Raji (cell line): ENCODE measurements around the gene SDK2.

Experiments
- POLR2A ChIP-seq: IDR thresholded peaks from 2 replicates; pipeline ENCODE4 v1.6.1; 2011; ENCODE audit warnings: low read depth, low read length, control low read depth; ENCODE audit not compliant: insufficient read depth

The SDK2 gene

DNA sequence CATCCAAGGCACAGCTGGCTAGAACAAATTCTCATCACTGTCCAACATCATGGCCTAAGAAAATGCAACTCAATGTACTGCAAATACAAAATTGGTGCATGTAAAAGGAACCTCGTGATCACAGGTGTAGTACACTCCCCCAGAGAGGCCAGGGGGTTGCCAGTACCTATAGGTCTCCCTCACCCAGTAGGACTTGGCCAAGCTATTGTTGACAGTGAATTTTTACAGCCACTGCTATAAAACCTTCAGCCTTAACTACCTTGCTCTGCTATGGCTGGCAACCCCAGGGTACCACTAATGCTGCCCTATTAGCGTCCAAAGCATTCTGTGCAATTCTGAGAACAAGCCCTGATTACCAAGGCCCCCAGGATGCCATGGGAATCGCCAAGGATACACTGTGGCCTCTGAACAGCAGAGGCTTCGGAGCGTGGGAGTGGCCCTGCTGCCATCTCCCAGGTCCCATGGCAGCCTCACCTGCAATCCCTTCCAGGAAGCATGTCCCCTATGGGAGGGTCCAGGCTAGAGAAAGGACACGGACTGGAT lies 67.6 kb downstream of the SDK2 start:
- no peak for TF ChIP-seq POLR2A

DNA sequence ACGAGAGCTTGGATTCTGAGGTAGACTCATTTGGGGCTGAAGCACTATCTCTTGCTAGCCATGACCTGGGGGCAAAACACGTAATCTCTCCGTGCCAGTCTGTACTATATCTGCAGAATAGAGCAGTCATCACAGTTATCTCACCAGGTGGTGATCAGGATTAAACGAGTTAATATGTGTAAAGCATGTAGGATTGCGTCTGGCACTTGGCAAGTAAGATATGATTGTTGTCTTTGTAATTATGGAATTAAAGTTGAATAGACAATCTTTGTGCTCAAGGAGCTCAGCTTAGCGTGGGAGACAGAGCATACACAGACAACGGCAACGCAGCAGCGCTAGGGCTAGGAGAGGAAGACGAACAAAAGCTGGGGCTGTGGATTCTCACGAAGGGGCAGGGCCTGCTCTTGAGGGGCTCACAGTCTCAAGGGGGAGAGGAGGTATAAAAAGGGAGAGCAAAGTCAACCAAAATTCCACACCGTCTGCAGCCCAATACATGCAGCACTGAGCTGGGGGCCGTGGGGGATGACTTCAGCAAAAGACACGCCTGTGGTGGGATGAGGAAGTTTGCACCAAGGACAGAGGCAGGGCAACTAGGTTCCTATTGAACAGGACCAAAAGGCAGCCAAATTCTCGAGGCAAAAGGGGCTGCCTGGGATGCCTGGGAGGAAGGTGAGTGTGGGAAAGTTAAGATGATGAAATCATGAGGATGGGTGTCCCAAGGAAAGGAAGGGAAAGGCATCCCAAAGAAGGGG lies 68.6 kb downstream of the SDK2 start:
- TF ChIP-seq POLR2A, result no peak

DNA sequence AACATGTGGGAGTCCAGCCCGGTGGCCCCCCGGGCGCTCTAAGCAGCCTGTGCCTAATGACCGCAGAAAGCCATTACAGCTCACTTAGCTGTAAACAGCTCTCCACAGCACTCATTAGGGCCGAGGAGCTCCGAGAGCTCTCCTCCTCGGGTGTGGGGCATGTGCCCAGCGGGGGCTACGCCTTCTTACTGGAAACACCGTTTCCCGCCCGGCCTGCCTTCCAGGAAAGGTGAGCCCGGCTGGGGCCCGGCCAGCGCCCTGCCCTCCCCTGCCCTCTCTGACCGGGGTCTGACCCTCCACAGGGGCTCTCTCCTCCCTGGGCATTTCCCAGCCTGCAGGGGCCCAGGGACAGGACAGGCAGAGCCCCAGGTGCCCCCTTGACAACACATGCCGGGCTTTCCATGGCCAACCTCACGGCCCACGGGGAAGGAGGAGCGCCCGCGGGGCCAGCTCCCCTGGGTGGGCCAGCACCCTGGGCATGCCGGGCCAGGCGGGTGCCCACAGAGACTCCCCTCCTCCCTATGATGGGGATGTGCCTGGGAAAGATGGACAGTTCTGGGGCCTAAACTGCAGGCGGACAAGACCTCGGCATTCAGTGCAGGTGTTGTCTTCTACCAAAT lies 72.6 kb downstream of the SDK2 start:
- no peak for TF ChIP-seq POLR2A

DNA sequence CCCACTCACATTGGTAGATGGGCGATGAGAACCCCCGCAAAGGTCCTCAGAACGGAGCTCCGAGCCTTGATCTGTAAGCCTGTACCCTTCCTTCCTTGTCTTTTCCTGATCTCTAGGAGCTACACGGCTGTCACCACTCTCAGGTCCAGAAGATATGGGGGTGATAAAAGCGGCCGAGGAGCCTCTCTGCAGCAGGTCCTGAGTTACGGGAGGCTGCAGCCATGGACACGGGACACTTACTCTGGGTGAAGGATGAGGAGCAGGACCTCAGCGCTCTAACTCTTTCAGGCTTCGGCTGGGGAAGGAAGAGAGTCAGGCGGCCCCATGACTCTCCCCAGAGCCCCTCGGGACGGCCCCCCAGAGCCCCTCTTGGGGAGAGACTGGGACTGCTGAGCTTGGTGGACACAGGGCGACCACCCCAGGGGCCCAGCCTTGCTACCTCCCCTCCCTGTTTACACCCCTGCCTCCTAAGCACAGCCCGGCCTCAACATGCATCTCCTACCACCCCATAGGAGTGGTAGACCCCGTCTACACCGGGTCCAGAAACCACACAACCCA lies 74.4 kb downstream of the SDK2 start:
- TF ChIP-seq POLR2A, result no peak

DNA sequence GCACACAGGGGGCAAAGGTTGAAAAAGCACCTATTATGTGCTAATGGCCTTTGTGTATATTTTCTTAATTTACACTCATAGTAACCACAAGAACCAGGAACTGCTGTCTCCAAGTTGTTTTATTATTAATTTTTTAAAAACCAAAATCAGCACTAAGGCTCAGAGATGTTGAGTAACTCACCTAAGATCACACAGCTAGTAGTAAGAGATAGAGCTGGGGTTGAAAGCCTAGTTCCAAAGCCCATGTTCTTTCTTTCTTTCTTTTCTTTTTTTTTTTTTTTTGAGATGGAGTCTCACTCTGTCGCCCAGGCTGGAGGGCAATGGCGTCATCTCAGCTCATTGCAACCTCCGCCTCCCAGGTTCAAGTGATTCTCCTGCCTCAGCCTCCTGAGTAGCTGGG lies 75.3 kb downstream of the SDK2 start:
- TF ChIP-seq POLR2A, result no peak

DNA sequence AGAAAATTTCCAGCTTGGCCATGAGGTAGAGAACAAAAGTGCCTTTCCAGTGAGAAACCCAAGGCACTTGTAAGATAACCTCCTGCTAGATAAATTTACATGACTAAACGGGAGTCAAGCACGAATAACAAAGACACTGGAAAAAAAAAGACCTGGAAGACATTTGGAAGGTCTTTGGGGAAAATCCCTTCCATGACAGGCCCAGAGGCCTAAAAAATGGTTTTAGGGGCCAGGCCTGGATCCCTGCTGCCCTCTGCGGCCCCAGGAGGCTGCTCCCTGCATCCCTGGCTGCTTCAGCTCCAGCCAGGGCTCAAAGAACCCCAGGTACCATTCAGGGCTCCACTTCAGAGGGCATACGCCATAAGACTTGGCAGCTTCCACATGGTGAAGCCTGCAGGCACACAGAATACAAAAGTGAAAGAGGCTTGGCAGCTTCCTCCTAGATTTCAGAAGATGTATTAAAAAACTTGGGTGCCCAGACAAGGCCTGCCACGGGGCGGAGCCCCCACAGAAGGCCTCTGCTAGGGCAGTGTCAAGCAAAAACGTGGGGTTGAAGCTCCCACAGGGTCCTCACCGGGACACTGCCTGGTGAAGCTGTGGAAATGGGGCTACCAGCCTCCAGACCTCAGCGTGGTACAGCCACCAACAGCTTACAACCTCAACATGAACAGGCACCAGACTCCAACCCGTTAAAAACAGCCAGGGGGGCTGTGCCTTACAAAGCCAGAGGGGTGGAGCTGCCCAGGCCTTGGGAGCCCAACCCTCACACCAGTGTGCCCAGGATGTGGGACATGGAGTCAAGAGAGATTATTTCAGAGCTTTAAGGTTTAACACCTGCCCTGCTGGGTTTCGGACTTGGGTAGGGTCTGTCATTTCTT lies 77.1 kb downstream of the SDK2 start:
- no peak for TF ChIP-seq POLR2A

DNA sequence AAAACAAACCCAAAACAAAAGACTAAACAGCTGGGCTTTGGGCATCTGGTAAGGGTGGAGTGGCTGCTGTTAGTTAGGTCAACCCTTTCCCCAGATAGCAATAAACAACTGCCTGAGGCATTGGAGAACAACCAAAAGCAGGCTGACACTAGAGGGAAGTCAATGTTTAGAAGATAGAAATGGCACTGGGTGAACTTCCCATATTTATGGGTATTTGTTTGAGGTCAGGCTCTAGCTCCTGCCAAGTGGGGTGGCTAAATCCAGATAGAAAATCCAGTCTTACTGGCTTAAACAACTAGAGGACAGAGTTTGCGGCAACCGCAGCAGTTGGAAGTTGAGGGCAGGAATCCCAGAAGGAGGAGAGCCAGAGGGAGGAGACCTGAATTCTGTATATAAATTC lies 79.4 kb downstream of the SDK2 start:
- no peak for TF ChIP-seq POLR2A

DNA sequence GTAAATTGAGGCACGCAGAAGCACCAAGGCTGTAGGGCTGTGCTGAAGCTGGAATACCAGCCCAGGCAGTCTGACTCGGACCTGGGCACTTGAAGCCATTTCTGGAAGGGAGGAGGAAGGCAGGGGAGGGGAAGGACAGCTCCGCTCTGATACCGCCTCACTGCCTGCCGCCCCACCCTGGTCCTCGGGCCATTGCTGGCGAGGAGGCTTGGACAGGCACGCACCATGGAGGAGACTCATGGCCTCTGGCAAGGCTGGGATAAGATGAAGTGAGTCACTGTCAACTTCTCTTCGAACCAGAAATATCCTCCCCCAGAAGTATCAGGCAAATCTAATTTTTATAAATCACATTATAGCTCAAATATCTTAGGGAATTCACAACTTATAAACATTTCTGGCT lies 81.3 kb downstream of the SDK2 start:
- no peak for TF ChIP-seq POLR2A

DNA sequence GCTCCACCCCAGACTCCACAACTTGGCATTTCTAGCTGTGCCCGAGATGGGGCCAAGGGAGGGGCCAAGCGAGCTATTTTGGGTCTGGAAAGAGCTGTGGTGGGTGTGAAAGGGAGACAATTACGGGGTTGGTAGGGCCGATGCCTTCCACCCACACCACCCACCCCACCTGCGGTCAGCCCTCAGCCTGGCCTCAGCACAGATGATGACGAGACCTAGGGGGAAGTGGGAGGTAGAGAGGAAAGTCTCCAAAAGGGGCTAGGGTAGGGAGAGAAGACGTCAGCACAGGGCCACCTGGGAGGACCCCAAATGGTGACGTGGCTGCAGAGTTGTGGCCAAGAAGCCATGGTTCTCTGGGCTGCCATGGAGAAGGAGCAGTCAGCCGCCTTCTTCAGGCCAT lies 83.1 kb downstream of the SDK2 start:
- TF ChIP-seq POLR2A, result no peak

DNA sequence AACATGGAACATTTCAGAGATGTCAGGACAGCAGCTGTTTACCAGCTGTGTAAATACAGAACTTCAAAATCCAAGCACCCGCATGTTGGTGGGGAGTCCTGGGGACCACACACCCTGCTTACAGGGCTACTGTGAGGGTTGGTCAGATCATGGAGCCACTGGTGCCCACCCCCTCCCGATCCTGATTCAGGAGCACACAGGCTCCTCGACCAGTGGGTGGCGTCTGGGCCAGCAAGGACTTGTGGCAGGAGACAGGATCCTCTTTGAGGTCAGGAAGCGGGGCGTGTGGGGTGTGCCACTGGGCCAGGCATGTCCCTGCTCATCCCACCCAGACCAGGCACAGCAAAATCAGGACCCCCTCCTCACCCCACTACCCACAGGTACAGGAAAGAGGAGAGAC lies 83.6 kb downstream of the SDK2 start:
- no peak for TF ChIP-seq POLR2A

DNA sequence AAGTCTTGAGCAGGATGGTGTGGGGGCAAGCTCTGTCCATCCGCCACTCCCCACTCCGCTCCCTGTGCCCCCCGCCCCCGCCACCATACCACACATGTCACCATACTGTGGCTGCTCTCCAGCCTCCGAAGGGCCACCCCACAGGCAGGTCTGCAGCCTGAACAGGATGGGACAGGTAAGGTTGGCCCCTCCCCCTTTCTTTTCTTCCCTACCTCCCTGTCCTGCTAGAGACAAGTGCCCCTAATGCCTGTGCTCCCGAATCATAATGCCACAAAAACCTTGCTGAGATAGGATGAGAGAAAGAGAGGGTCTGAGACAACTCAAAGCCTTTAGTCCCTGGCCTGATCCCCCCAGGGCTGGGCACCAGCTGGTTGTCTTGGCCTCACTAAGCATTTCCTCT lies 84.7 kb downstream of the SDK2 start:
- TF ChIP-seq POLR2A, result no peak

DNA sequence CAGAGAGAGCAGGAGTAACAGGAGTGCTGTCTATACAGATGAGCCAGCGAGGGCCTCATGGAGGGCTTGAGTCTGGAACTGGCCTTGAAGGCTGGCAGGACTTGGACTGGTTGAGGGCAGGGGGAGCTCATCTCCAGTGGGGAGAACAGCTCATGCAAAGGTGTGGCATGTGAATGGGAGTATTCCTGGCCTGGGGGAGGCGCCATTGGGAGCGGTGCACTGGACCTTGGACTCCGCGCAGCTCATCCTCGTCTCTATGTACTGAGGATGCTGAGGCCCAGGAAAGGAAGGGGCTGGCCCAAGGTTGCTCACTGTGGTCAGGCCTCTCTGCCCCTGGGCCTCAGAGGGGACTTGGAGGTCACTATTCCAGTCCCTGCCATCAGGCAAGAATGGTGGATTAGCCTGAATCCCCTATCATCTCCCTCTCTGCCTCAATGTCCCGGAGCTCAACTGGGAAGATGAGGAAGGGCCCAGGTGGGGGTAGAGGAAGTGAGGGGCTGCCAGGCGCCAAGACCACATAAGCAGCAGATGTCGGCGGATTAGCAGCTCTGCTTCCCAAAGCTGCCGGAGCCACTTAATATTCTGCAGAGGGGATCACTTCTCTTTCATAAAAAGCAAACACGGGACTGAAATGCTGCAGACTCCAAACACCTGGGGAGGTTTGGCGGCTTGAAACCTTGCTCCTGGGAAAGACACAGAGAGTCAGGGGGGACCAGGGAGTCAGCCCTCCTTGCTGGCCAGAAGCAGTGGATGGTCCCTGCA lies 88.9 kb downstream of the SDK2 start:
- no peak for TF ChIP-seq POLR2A

DNA sequence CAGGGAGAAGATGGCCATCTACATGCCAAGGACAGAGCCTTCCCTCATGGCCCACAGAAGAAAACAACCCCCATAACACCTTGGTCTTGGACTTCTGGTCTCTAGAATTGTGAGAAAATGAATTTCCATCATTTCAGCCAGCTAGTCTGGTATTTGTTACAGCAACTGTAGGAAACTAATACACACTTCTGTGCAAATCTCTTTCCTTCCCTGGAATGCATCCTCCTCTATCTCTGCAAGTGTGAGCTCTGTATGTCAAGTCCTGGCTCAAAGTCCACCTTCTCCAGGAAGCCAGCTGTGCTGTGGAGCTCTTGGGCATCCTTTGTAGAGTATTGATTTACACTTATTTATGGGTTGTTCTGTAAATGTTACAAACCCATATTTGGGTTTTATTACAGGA lies 89.7 kb downstream of the SDK2 start:
- no peak for TF ChIP-seq POLR2A

DNA sequence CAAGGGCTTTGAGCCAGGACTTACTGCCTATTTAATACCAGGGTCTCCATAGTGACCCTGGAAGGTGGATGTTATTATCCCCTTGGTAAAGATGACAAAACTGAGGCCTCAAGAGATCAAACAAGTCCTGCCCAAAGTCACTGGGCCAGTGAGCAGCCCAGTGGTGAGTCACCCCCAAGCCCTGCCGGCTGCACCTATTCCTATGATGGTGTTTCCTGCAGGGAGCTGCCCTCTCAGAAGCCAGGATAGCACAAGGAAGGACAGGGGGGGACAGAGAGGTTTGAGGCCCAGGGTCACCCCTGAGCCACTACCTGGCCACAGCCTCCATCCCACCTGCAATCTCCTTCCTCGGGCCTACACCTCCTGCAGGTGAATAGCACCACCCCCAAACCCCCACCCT lies 90.9 kb downstream of the SDK2 start:
- TF ChIP-seq POLR2A, result no peak
